Neural progenitor cell (in vitro differentiated cells): Measurements from ENCODE around the gene CKS2.

Source experiments
- EZH2 ChIP-seq: fragments of 200-600 bp; sonication (generic); IDR thresholded peaks from 2 replicates; pipeline ENCODE4 v1.6.1; 2017; ENCODE audit warnings: antibody characterized with exemption, mild to moderate bottlenecking, moderate library complexity
- TF ChIP-seq, protein P1 (sequence below): fragments of 200-600 bp; sonication (generic); IDR thresholded peaks from 2 replicates; pipeline ENCODE4 v1.5.1; 2017; ENCODE audit warnings: antibody characterized with exemption, mild to moderate bottlenecking

DNA sequence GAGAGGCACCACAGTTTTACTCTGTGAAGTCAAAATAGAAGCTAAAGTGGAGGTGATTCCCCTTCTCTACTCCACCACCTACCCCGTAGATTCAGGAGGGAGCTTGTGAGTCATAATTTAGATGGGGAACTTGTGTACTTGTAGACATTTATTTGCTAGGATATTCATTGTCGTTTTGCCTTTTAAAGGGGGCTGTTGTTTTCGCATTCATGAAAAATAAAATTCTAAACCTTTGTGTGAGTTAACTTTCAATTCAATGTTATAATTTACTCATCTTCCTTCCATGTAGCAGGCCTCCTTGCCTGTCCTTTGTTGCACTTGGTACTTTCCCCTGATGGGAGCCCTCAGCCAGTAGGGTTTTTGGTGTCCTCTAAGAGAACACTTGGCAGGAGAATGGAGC is 29.3 kb downstream of the CKS2 start:
- TF ChIP-seq, protein P1, sequence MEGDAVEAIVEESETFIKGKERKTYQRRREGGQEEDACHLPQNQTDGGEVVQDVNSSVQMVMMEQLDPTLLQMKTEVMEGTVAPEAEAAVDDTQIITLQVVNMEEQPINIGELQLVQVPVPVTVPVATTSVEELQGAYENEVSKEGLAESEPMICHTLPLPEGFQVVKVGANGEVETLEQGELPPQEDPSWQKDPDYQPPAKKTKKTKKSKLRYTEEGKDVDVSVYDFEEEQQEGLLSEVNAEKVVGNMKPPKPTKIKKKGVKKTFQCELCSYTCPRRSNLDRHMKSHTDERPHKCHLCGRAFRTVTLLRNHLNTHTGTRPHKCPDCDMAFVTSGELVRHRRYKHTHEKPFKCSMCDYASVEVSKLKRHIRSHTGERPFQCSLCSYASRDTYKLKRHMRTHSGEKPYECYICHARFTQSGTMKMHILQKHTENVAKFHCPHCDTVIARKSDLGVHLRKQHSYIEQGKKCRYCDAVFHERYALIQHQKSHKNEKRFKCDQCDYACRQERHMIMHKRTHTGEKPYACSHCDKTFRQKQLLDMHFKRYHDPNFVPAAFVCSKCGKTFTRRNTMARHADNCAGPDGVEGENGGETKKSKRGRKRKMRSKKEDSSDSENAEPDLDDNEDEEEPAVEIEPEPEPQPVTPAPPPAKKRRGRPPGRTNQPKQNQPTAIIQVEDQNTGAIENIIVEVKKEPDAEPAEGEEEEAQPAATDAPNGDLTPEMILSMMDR: no peak
- TF ChIP-seq EZH2: no peak
